IMR-90 (cell line): ENCODE data around the gene CECR2. TPM values are rescaled to one million over a fixed set of nuclear protein-coding genes. Genes with fewer than 3 reads are reported as not detected.

Experiments
- ATAC-seq: fragments of 200-7000 bp; cut with Tn5 transposase; 2 replicates; pipeline ENCODE4 v1.9.1; 2020; ENCODE audit warnings: low read depth, mild to moderate bottlenecking, moderate library complexity
- BruUV-seq: library from RNA; stranded (reverse); fragments of 400-500 nt; replicated peaks from 2 replicates; lab custom pipeline; 2021; lab: Mats Ljungman, UMichigan
- CTCF ChIA-PET: fragments of 300-600 bp; formaldehyde crosslinking; extraction: SDS; loops from one replicate; lab custom pipeline; 2021; ENCODE audit warnings: antibody characterized with exemption; lab: Yijun Ruan, JAX
- POLR2A ChIA-PET: fragments of 300-600 bp; sonication (Branson Sonifier 250); formaldehyde crosslinking; loops from one replicate; lab custom pipeline; 2022; ENCODE audit warnings: antibody characterized with exemption; ENCODE audit not compliant: unreplicated experiment; lab: Charles Lee
- DNase-seq: peaks from one replicate; pipeline ENCODE4 v3.0.0; 2013
- H2AFZ ChIP-seq: replicated peaks from 2 replicates; pipeline ENCODE3; 2013; ENCODE audit warnings: low read length, mild to moderate bottlenecking; ENCODE audit not compliant: poor library complexity
- H2AK5ac ChIP-seq: 2 replicates; pipeline ENCODE4 v1.6.1; 2013; ENCODE audit warnings: low read depth, low read length, inconsistent platforms
- H2AK9ac ChIP-seq: replicated peaks from 2 replicates; pipeline ENCODE3; 2013; ENCODE audit warnings: mild to moderate bottlenecking, low read depth, low read length, moderate library complexity; ENCODE audit not compliant: poor library complexity
- H2BK120ac ChIP-seq: 2 replicates; pipeline ENCODE4 v1.6.1; 2013; ENCODE audit warnings: low read depth, low read length, inconsistent platforms
- H2BK15ac ChIP-seq: 3 replicates; pipeline ENCODE4 v1.6.1; 2013; ENCODE audit warnings: low read depth, low read length, inconsistent platforms
- H2BK20ac ChIP-seq: 2 replicates; pipeline ENCODE4 v1.6.1; 2013; ENCODE audit warnings: low read depth, mild to moderate bottlenecking, inconsistent platforms, low read length, moderate library complexity
- H2BK5ac ChIP-seq: 2 replicates; pipeline ENCODE4 v1.6.1; 2013; ENCODE audit warnings: mild to moderate bottlenecking, low read depth, low read length, inconsistent platforms; ENCODE audit not compliant: poor library complexity, severe bottlenecking
- H3K14ac ChIP-seq: replicated peaks from 2 replicates; pipeline ENCODE4 v1.6.1; 2013; ENCODE audit warnings: low read depth, low read length, inconsistent platforms
- H3K18ac ChIP-seq: 2 replicates; pipeline ENCODE4 v1.6.1; 2013; ENCODE audit warnings: low read depth, low read length, control low read depth
- H3K23ac ChIP-seq: 2 replicates; pipeline ENCODE4 v1.6.1; 2013; ENCODE audit warnings: low read depth, low read length, inconsistent platforms
- H3K27ac ChIP-seq: 2 replicates; pipeline ENCODE4 v1.5.1; 2013; ENCODE audit warnings: mild to moderate bottlenecking, control low read depth, low read length; ENCODE audit not compliant: insufficient read depth
- H3K27me3 ChIP-seq: 2 replicates; pipeline ENCODE4 v1.6.1; 2013; ENCODE audit warnings: low read length; ENCODE audit not compliant: control insufficient read depth, insufficient read depth
- H3K36me3 ChIP-seq: 2 replicates; pipeline ENCODE4 v1.6.1; 2013; ENCODE audit warnings: low read length, mixed read lengths; ENCODE audit not compliant: control insufficient read depth, insufficient read depth
- H3K4ac ChIP-seq: 2 replicates; pipeline ENCODE4 v1.6.1; 2013; ENCODE audit warnings: low read depth, low read length, inconsistent platforms
- H3K4me1 ChIP-seq: 2 replicates; pipeline ENCODE4 v1.6.1; 2013; ENCODE audit warnings: low read length, mixed read lengths; ENCODE audit not compliant: control insufficient read depth, insufficient read depth
- H3K4me2 ChIP-seq: 2 replicates; pipeline ENCODE4 v1.6.1; 2013; ENCODE audit warnings: low read depth, mild to moderate bottlenecking, control low read depth, low read length, moderate library complexity
- H3K4me3 ChIP-seq: 2 replicates; pipeline ENCODE4 v1.5.1; 2013; ENCODE audit warnings: low read depth, mild to moderate bottlenecking, control low read depth, low read length, moderate library complexity; ENCODE audit not compliant: insufficient read depth
- H3K56ac ChIP-seq: 2 replicates; pipeline ENCODE4 v1.6.1; 2013; ENCODE audit warnings: low read length, inconsistent platforms; ENCODE audit not compliant: insufficient read depth; ENCODE audit errors: extremely low read depth
- H3K79me1 ChIP-seq, 2 experiments: 2 replicates each; pipeline ENCODE4 v1.6.1; 2013; ENCODE audit warnings: low read length in 2 of 2, inconsistent platforms in 1 of 2, low read depth in 1 of 2
- H3K9ac ChIP-seq: 2 replicates; pipeline ENCODE4 v1.6.1; 2013; ENCODE audit warnings: low read depth, low read length, control low read depth
- H3K9me1 ChIP-seq: 2 replicates; pipeline ENCODE4 v1.6.1; 2013; ENCODE audit warnings: low read length, inconsistent platforms; ENCODE audit not compliant: insufficient read depth
- H3K9me3 ChIP-seq: 2 replicates; pipeline ENCODE4 v1.6.1; 2013; ENCODE audit warnings: low read length; ENCODE audit not compliant: control insufficient read depth, insufficient read depth
- H4K20me1 ChIP-seq: 2 replicates; pipeline ENCODE4 v1.6.1; 2013; ENCODE audit warnings: low read length, inconsistent platforms; ENCODE audit not compliant: insufficient read depth
- H4K5ac ChIP-seq: 2 replicates; pipeline ENCODE4 v1.6.1; 2013; ENCODE audit warnings: mild to moderate bottlenecking, low read depth, low read length, control low read depth
- H4K8ac ChIP-seq, 2 experiments: 2 replicates each; pipeline ENCODE4 v1.6.1; 2013; ENCODE audit warnings: low read depth in 2 of 2, low read length in 2 of 2, control low read depth in 1 of 2, inconsistent platforms in 1 of 2
- H4K91ac ChIP-seq: 2 replicates; pipeline ENCODE4 v1.6.1; 2013; ENCODE audit warnings: low read depth, low read length, inconsistent platforms; ENCODE audit not compliant: insufficient read depth
- BHLHE40 ChIP-seq: fragments of 150-350 bp; IDR thresholded peaks from 2 replicates; pipeline ENCODE4 v1.6.1; 2016; ENCODE audit warnings: mild to moderate bottlenecking, low read depth, low read length
- CEBPB ChIP-seq: IDR thresholded peaks from 2 replicates; pipeline ENCODE4 v1.6.1; 2012; ENCODE audit warnings: low read depth, low read length, improper control_type of control experiment
- ELK1 ChIP-seq: fragments of 150-350 bp; IDR thresholded peaks from 2 replicates; pipeline ENCODE4 v1.6.1; 2016; ENCODE audit warnings: low read depth, mild to moderate bottlenecking, low read length, moderate library complexity, borderline replicate concordance
- FOS ChIP-seq: fragments of 150-350 bp; IDR thresholded peaks from 2 replicates; pipeline ENCODE4 v1.6.1; 2016; ENCODE audit warnings: low read depth, low read length
- MAZ ChIP-seq: IDR thresholded peaks from 2 replicates; pipeline ENCODE4 v1.6.1; 2012; ENCODE audit warnings: low read depth, mild to moderate bottlenecking, low read length, improper control_type of control experiment, moderate library complexity, borderline replicate concordance
- NFE2L2 ChIP-seq: fragments of 150-350 bp; IDR thresholded peaks from 2 replicates; pipeline ENCODE4 v1.6.1; 2016; ENCODE audit warnings: low read depth, mild to moderate bottlenecking, low read length
- POLR2A ChIP-seq: IDR thresholded peaks from 2 replicates; pipeline ENCODE4 v1.6.1; 2012; ENCODE audit warnings: mild to moderate bottlenecking, low read depth, low read length
- RFX5 ChIP-seq: IDR thresholded peaks from 2 replicates; pipeline ENCODE4 v1.8.0; 2012; ENCODE audit warnings: low read depth, mild to moderate bottlenecking, low read length, moderate library complexity
- SMC3 ChIP-seq: fragments of 150-350 bp; IDR thresholded peaks from 2 replicates; pipeline ENCODE4 v1.6.1; 2016; ENCODE audit warnings: low read depth, mild to moderate bottlenecking, antibody characterized with exemption, low read length, moderate library complexity
- USF2 ChIP-seq: fragments of 150-350 bp; IDR thresholded peaks from 2 replicates; pipeline ENCODE4 v1.6.1; 2017; ENCODE audit warnings: mild to moderate bottlenecking, antibody characterized with exemption, low read length, low read depth
- WGBS, 2 experiments: methylation state at CpG; one replicate each; pipeline versions ENCODE4 v1.1.5 to v1.1.7; 2013; ENCODE audit warnings: missing lambda C conversion rate in 2 of 2; ENCODE audit not compliant: insufficient read length in 1 of 2; ENCODE audit errors: extremely low coverage in 2 of 2; 5-methylcytosine and 5-hydroxymethylcytosine counted together
- dilution Hi-C: fragments of 300-500 bp; cut with HindIII; formaldehyde crosslinking; loops from one replicate; pipeline ENCODE4 v1.14.3; 2018; ENCODE audit warnings: low sequenced_read_pairs; ENCODE audit not compliant: unreplicated experiment
- in situ Hi-C: fragments of 300-500 bp; cut with MboI; formaldehyde crosslinking; loops from 3 replicates; pipeline ENCODE4 v1.14.3; 2019; ENCODE audit warnings: low sequenced_read_pairs, inconsistent platforms, mixed read lengths
- intact Hi-C: fragments of 100-400 bp; cut with micrococcal nuclease; formaldehyde crosslinking; loops from 2 replicates; pipeline ENCODE4 v1.10.0; 2022
- polyA plus RNA-seq, 3 experiments: library from polyadenylated mRNA; depleted of rRNA; stranded (reverse); fragments of >200 nt; gene quantifications; 2 replicates each; pipeline ENCODE4 v1.2.3, GENCODE V29; 2012; ENCODE audit warnings: low replicate concordance in 1 of 3
- total RNA-seq: library from RNA; depleted of rRNA; stranded (reverse); fragments of >200 nt; gene quantifications from 2 replicates; pipeline ENCODE4 v1.2.3, GENCODE V29; 2012

Gene CECR2
- total and polyA plus RNA-seq, 2 of the 4 experiments (the other 2 are of a cell fraction), result under 0.01 TPM; not detected in 1

- ChIA-PET POLR2A (no interaction called here), CTCF (no interaction called here)
- TF ChIP-seq RFX5, result no peak
- TF ChIP-seq CEBPB, result no peak
- TF ChIP-seq NFE2L2, result no peak
- no peak for TF ChIP-seq USF2
- TF ChIP-seq FOS, result no peak
- no peak for TF ChIP-seq POLR2A
- no peak for TF ChIP-seq BHLHE40
- no peak for TF ChIP-seq MAZ
- no peak for TF ChIP-seq SMC3
- no peak for TF ChIP-seq ELK1
- Histone ChIP-seq H3K14ac (no peak overlapping the region), H3K79me1 (no peaks in the 10 kb centered on the region), H3K4me1 (0 out of 2 replicates have a peak, but pooled peaks cover 2% of the 10 kb centered on the region), H3K27ac (no peak overlapping the region), H3K18ac (no peak overlapping the region), H2BK5ac (no peak overlapping the region), H3K9me1 (no peaks in the 10 kb centered on the region; the same call in 1 of the 2 replicates), H2AFZ (peak overlapping the region; percentile 33), H4K8ac (no peak overlapping the region), H2BK15ac (no peak overlapping the region), H3K23ac (no peak overlapping the region), H2AK9ac (no peak overlapping the region), H2BK120ac (no peak overlapping the region), H2BK20ac (no peak overlapping the region), H4K5ac (no peak overlapping the region), H3K4me2 (no peak overlapping the region), H4K91ac (no peak overlapping the region), H3K9me3 (no peaks in the 10 kb centered on the region), H3K27me3 (no peaks in the 10 kb centered on the region), H3K36me3 (no peaks in the 10 kb centered on the region), H3K4ac (no peak overlapping the region), H2AK5ac (no peak overlapping the region), H4K20me1 (no peaks in the 10 kb centered on the region), H3K9ac (no peak overlapping the region), H3K56ac (no peak overlapping the region), H3K4me3 (no peak overlapping the region)
- in situ Hi-C loops (no loop called here), dilution Hi-C loops (no loop called here), intact Hi-C loops (no loop called here)
- WGBS, 2 experiments, result 13% methylated on average over 3 of the region's 15 CpGs; no CpG with 5 or more reads in 1 of the 2 experiments
- ATAC-seq (no peak), DNase-seq (no peak)
- BruUV-seq, result no TSS peak
Measured at GRCh38 chr22:17580441-17581031, 211.3 kb downstream of the CECR2 start.
